Neuronal stem cell (in vitro differentiated cells): ENCODE data around the gene STXBP5.

Source experiments
- DNase-seq: peaks from one replicate; pipeline ENCODE4 v3.0.0-alpha.2; 2013; ENCODE audit warnings: low spot score
- H2AFZ ChIP-seq: one replicate; pipeline ENCODE4 v1.6.1; 2013; ENCODE audit warnings: mild to moderate bottlenecking, low read length, inconsistent platforms
- H2AK5ac ChIP-seq: 2 replicates; pipeline ENCODE4 v1.6.1; 2013; ENCODE audit warnings: low read depth, mild to moderate bottlenecking, inconsistent platforms, low read length, moderate library complexity, mixed read lengths
- H2BK120ac ChIP-seq: 2 replicates; pipeline ENCODE4 v1.6.1; 2013; ENCODE audit warnings: low read depth, mild to moderate bottlenecking, inconsistent platforms, low read length, moderate library complexity, mixed read lengths
- H2BK12ac ChIP-seq: one replicate; pipeline ENCODE4 v1.6.1; 2013; ENCODE audit warnings: low read length, inconsistent platforms
- H2BK15ac ChIP-seq: 2 replicates; pipeline ENCODE4 v1.6.1; 2013; ENCODE audit warnings: mild to moderate bottlenecking, low read length, inconsistent platforms, mixed read lengths
- H2BK5ac ChIP-seq: one replicate; pipeline ENCODE4 v1.6.1; 2013; ENCODE audit warnings: inconsistent platforms, mild to moderate bottlenecking, low read length, moderate library complexity
- H3K14ac ChIP-seq: one replicate; pipeline ENCODE4 v1.6.1; 2013; ENCODE audit warnings: low read length, inconsistent platforms
- H3K18ac ChIP-seq: 2 replicates; pipeline ENCODE4 v1.6.1; 2013; ENCODE audit warnings: low read length, inconsistent platforms
- H3K23ac ChIP-seq: 2 replicates; pipeline ENCODE4 v1.6.1; 2013; ENCODE audit warnings: low read depth, mild to moderate bottlenecking, mixed read lengths, low read length, inconsistent platforms; ENCODE audit not compliant: poor library complexity
- H3K27ac ChIP-seq: replicated peaks from 3 replicates; pipeline ENCODE4 v1.5.1; 2013; ENCODE audit warnings: low read length, inconsistent platforms
- H3K27me3 ChIP-seq, 3 experiments: 2 replicates each; pipeline ENCODE4 v1.6.1; 2013; ENCODE audit warnings: low read length in 3 of 3, mild to moderate bottlenecking in 2 of 3, inconsistent platforms in 1 of 3, low read depth in 1 of 3, mixed read lengths in 1 of 3, moderate library complexity in 1 of 3; ENCODE audit not compliant: control insufficient read depth in 3 of 3, insufficient read depth in 3 of 3
- H3K36me3 ChIP-seq, 2 donors: replicated peaks in 1 of 2; 2 replicates each; pipeline ENCODE4 v1.6.1; 2013; ENCODE audit warnings: low read length in 2 of 2; ENCODE audit not compliant: control insufficient read depth in 2 of 2, insufficient read depth in 2 of 2
- H3K4ac ChIP-seq: 2 replicates; pipeline ENCODE4 v1.6.1; 2013; ENCODE audit warnings: inconsistent platforms, mild to moderate bottlenecking, low read length, moderate library complexity
- H3K4me1 ChIP-seq, 2 donors: 1 replicate in 1 of 2; 2 replicates in 1 of 2; pipeline ENCODE4 v1.6.1; 2013; ENCODE audit warnings: low read length in 2 of 2, low read depth in 1 of 2; ENCODE audit not compliant: control insufficient read depth in 2 of 2, insufficient read depth in 1 of 2
- H3K4me2 ChIP-seq: one replicate; pipeline ENCODE4 v1.6.1; 2013; ENCODE audit warnings: mild to moderate bottlenecking, low read length, inconsistent platforms; ENCODE audit not compliant: insufficient read depth, poor library complexity, severe bottlenecking
- H3K4me3 ChIP-seq, 2 donors: 2 replicates each; pipeline ENCODE4 v1.5.1; 2013; ENCODE audit warnings: low read length in 2 of 2, mild to moderate bottlenecking in 2 of 2, inconsistent platforms in 1 of 2, moderate library complexity in 1 of 2
- H3K79me1 ChIP-seq: one replicate; pipeline ENCODE4 v1.6.1; 2013; ENCODE audit warnings: low read depth, mild to moderate bottlenecking, inconsistent platforms, low read length, moderate library complexity
- H3K9ac ChIP-seq: one replicate; pipeline ENCODE4 v1.6.1; 2013; ENCODE audit warnings: mild to moderate bottlenecking, low read depth, low read length, inconsistent platforms; ENCODE audit not compliant: poor library complexity
- H3K9me3 ChIP-seq, 2 donors: replicated peaks in 1 of 2; 2 replicates each; pipeline versions ENCODE3 to v1.6.1; 2013; ENCODE audit warnings: low read length in 2 of 2, mild to moderate bottlenecking in 2 of 2, inconsistent platforms in 1 of 2, low read depth in 1 of 2, mixed read lengths in 1 of 2, moderate library complexity in 1 of 2; ENCODE audit not compliant: control insufficient read depth in 2 of 2, insufficient read depth in 1 of 2
- H4K8ac ChIP-seq: one replicate; pipeline ENCODE4 v1.6.1; 2013; ENCODE audit warnings: low read depth, mild to moderate bottlenecking, inconsistent platforms, low read length, moderate library complexity
- H4K91ac ChIP-seq: one replicate; pipeline ENCODE4 v1.6.1; 2013; ENCODE audit warnings: low read length, low read depth, mild to moderate bottlenecking, inconsistent platforms; ENCODE audit not compliant: poor library complexity
- WGBS, 2 donors: extraction: QIAGEN DNeasy Blood & Tissue Kit; methylation state at CpG; one replicate each; pipeline ENCODE4 v1.1.7; 2013; ENCODE audit warnings: missing lambda C conversion rate in 2 of 2, mixed read lengths in 1 of 2; ENCODE audit not compliant: insufficient read length in 2 of 2, insufficient replicate concordance in 1 of 2; ENCODE audit errors: extremely low coverage in 2 of 2; 5-methylcytosine and 5-hydroxymethylcytosine counted together

STXBP5 gene

GRCh38 chr6:147205690-147206600, 1.7 kb downstream of the STXBP5 start:
- H3K4me1 ChIP-seq = peaks cover 0 to 4% of the 10 kb centered on the region in 2 donors
- no peak overlapping the region for H4K91ac ChIP-seq
- no peak overlapping the region for H3K4ac ChIP-seq
- H2AK5ac ChIP-seq = no peak overlapping the region
- H3K4me3 ChIP-seq = no peak overlapping the region
- H2BK120ac ChIP-seq = no peak overlapping the region
- H3K9ac ChIP-seq = no peak overlapping the region
- no peak overlapping the region for H3K14ac ChIP-seq
- DNase-seq = no peak
- no peak overlapping the region for H2BK15ac ChIP-seq
- H3K36me3 ChIP-seq = no peaks in the 10 kb centered on the region
- no peak overlapping the region for H2BK12ac ChIP-seq
- H2BK5ac ChIP-seq = no peak overlapping the region
- H2AFZ ChIP-seq = no peak overlapping the region
- peaks cover 2% of the 10 kb centered on the region for H3K79me1 ChIP-seq
- H3K27me3 ChIP-seq = no peaks in the 10 kb centered on the region
- H3K23ac ChIP-seq = no peak overlapping the region
- WGBS, 2 donors = no CpG with 5 or more reads among the region's 5 CpGs
- no peak overlapping the region for H3K18ac ChIP-seq
- H3K4me2 ChIP-seq = no peak overlapping the region
- no peaks in the 10 kb centered on the region for H3K9me3 ChIP-seq
- no peak overlapping the region for H3K27ac ChIP-seq
- no peak overlapping the region for H4K8ac ChIP-seq

- H3K9ac ChIP-seq = no peak overlapping the region
- H2BK12ac ChIP-seq = no peak overlapping the region
- H3K4me3 ChIP-seq = no peak overlapping the region
- no peak overlapping the region for H3K18ac ChIP-seq
- H4K8ac ChIP-seq = no peak overlapping the region
- no peak overlapping the region for H2BK5ac ChIP-seq
- no peak overlapping the region for H3K4ac ChIP-seq
- peaks cover 0 to 4% of the 10 kb centered on the region in 2 donors for H3K4me1 ChIP-seq
- no peaks in the 10 kb centered on the region for H3K36me3 ChIP-seq
- H3K9me3 ChIP-seq = no peaks in the 10 kb centered on the region
- H3K4me2 ChIP-seq = no peak overlapping the region
- no peak overlapping the region for H2BK120ac ChIP-seq
- H3K27ac ChIP-seq = no peak overlapping the region
- H3K14ac ChIP-seq = no peak overlapping the region
- H4K91ac ChIP-seq = no peak overlapping the region
- H3K23ac ChIP-seq = no peak overlapping the region
- peaks cover 2% of the 10 kb centered on the region for H3K79me1 ChIP-seq
- H2BK15ac ChIP-seq = no peak overlapping the region
- no peak for DNase-seq
- H3K27me3 ChIP-seq = no peaks in the 10 kb centered on the region
- no CpG with 5 or more reads among the region's 6 CpGs for WGBS, 2 donors
- no peak overlapping the region for H2AFZ ChIP-seq
- no peak overlapping the region for H2AK5ac ChIP-seq
Observed at GRCh38 chr6:147207351-147207750, 3.1 kb downstream of the STXBP5 start.

DNA sequence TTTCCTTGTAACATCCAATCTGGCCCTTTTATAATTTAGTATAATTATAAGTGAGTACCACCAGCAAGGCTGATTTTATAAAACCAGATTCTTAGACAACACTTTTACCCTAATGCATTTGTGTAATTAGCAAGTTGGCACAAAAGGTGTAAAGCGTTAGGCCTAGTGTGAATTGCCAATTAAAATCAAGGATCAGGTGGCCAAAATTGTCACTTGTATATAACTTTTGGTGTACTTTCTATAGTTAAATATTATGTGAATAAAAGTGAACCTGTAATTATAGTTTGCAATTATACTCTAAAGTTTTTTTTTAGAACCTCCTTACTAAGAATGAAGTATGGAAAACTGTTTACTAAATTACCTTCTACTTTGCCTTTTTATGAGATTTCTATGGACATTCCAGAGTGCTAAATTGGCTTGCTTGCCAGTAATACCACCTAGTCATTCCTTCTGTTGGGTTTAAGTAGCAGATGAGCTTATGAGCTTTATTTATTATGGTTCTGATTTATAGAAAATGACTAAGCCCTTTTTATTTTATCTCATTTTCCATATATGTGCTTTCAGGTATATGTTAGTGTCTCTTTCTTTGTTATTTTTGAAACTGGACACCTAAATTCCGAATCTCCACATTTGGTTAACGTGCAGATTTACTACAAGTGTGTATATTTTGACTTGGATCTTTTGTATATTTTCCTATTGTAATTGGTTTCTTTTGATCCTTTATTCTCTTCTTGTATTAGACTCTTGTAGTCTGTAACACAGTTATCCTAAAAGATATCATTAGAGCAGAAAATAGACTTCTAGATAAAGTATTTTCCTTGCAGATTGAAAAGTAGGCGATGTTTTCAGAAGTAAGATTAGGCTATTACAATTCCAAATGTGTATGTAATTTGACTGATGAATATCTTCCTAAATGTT, 3.9 kb downstream of the STXBP5 start:
- Histone ChIP-seq H2BK5ac (no peak overlapping the region), H2BK15ac (no peak overlapping the region), H3K9ac (no peak overlapping the region), H2AFZ (no peak overlapping the region), H3K14ac (no peak overlapping the region), H3K36me3 (no peaks in the 10 kb centered on the region), H4K8ac (no peak overlapping the region), H2AK5ac (no peak overlapping the region), H2BK12ac (no peak overlapping the region), H3K4me3 (no peak overlapping the region), H3K4me1 (peaks cover 3 to 4% of the 10 kb centered on the region in 2 donors), H3K4ac (no peak overlapping the region), H3K27me3 (no peaks in the 10 kb centered on the region), H3K79me1 (peaks cover 2% of the 10 kb centered on the region), H3K9me3 (no peaks in the 10 kb centered on the region), H3K27ac (no peak overlapping the region), H4K91ac (no peak overlapping the region), H3K18ac (no peak overlapping the region), H3K4me2 (no peak overlapping the region), H3K23ac (no peak overlapping the region), H2BK120ac (no peak overlapping the region)
- no CpG with 5 or more reads among the region's 4 CpGs for WGBS, 2 donors
- DNase-seq = no peak
